GM18867 (cell line): Measurements from ENCODE around the gene TOX2.

Source experiments
- ATAC-seq: cut with Tn5 transposase; IDR thresholded peaks from one replicate; pipeline ENCODE4 v1.9.1; 2021; ENCODE audit warnings: mild to moderate bottlenecking, moderate library complexity; ENCODE audit not compliant: unreplicated experiment

TOX2 gene

GRCh38 chr20:44016525-44016924 lies 101.9 kb downstream of the TOX2 start:
- no peak for ATAC-seq

- no peak for ATAC-seq
These were observed 102.6 kb downstream of the TOX2 start for GRCh38 chr20:44017211-44017610.

GRCh38 chr20:44017905-44018258 lies 103.2 kb downstream of the TOX2 start:
- ATAC-seq, result no peak

GRCh38 chr20:44018259-44018941 lies 103.7 kb downstream of the TOX2 start:
- ATAC-seq, result no peak

GRCh38 chr20:44018942-44019637 lies 104.4 kb downstream of the TOX2 start:
- ATAC-seq, result no peak

- ATAC-seq, result no peak
These were observed 105.1 kb downstream of the TOX2 start for GRCh38 chr20:44019638-44020335.

- no peak for ATAC-seq
These were observed 105.9 kb downstream of the TOX2 start for GRCh38 chr20:44020406-44021148.

- no peak for ATAC-seq
These were observed 106.5 kb downstream of the TOX2 start for GRCh38 chr20:44021186-44021585.

- ATAC-seq, result no peak
These were observed 107.2 kb downstream of the TOX2 start for GRCh38 chr20:44021900-44022299.

- no peak for ATAC-seq
These were observed 107.8 kb downstream of the TOX2 start for GRCh38 chr20:44022464-44022863.

- ATAC-seq, result no peak
These were observed 109.1 kb downstream of the TOX2 start for GRCh38 chr20:44023515-44024371.

- no peak for ATAC-seq
These were observed 110.3 kb downstream of the TOX2 start for GRCh38 chr20:44024820-44025580.

GRCh38 chr20:44025756-44026155 lies 111.1 kb downstream of the TOX2 start:
- ATAC-seq, result no peak

GRCh38 chr20:44026647-44027342 lies 112.1 kb downstream of the TOX2 start:
- ATAC-seq, result no peak

GRCh38 chr20:44027343-44028002 lies 112.8 kb downstream of the TOX2 start:
- ATAC-seq, result no peak

GRCh38 chr20:44028003-44028730 lies 113.5 kb downstream of the TOX2 start:
- ATAC-seq, result no peak

GRCh38 chr20:44028868-44029847 lies 114.5 kb downstream of the TOX2 start:
- no peak for ATAC-seq
